Endothelial cell of umbilical vein (primary cell): Measurements from ENCODE around the gene TUBB1. TPM values are rescaled to one million over a fixed set of nuclear protein-coding genes. Genes with fewer than 3 reads are reported as not detected.

ENCODE experiments used
- BruUV-seq: library from RNA; stranded (reverse); fragments of 400-500 nt; replicated peaks from 2 replicates; lab custom pipeline; 2021; lab: Mats Ljungman, UMichigan
- CTCF ChIA-PET: fragments of 300-600, 350-600 bp; sonication (Branson Sonifier 250); formaldehyde crosslinking; loops from one replicate; lab custom pipeline; 2021; ENCODE audit warnings: antibody characterized with exemption, inconsistent platforms; lab: Charles Lee
- POLR2A ChIA-PET: fragments of 300-600, 350-600 bp; sonication (Branson Sonifier 250); formaldehyde crosslinking; loops from one replicate; lab custom pipeline; 2021; ENCODE audit warnings: antibody characterized with exemption, inconsistent platforms; lab: Charles Lee
- DNase-seq: peaks from one replicate; pipeline ENCODE4 v3.0.0-alpha.2; 2011; ENCODE audit warnings: low read depth, low spot score
- FAIRE-seq: peaks from 2 replicates; lab custom pipeline; 2011; peaks lifted over from hg19 to GRCh38; lab: Jason Lieb, UNC
- H2AFZ ChIP-seq: 2 replicates; pipeline ENCODE4 v1.6.0; 2012; ENCODE audit warnings: low read depth, low read length, control low read depth, inconsistent platforms
- H3K27ac ChIP-seq: 2 replicates; pipeline ENCODE4 v1.5.1; 2011; ENCODE audit warnings: low read depth, mild to moderate bottlenecking, control low read depth, low read length, moderate library complexity; ENCODE audit not compliant: insufficient read depth
- H3K27me3 ChIP-seq, 2 experiments: 2 replicates each; pipeline versions ENCODE4 v1.6.0 to v1.6.1; 2011; ENCODE audit warnings: low read length in 2 of 2, mixed read lengths in 1 of 2; ENCODE audit not compliant: control insufficient read depth in 2 of 2, insufficient read depth in 2 of 2
- H3K36me3 ChIP-seq, 2 experiments: 2 replicates in 1 of 2; 3 replicates in 1 of 2; pipeline ENCODE4 v1.5.1; 2011; ENCODE audit warnings: low read length in 2 of 2, mild to moderate bottlenecking in 1 of 2, moderate library complexity in 1 of 2; ENCODE audit not compliant: control insufficient read depth in 2 of 2, insufficient read depth in 2 of 2; ENCODE audit errors: extremely low read depth in 1 of 2
- H3K4me1 ChIP-seq: 3 replicates; pipeline ENCODE4 v1.5.1; 2011; ENCODE audit warnings: mild to moderate bottlenecking, low read length; ENCODE audit not compliant: control insufficient read depth, insufficient read depth; ENCODE audit errors: extremely low read depth
- H3K4me2 ChIP-seq: 2 replicates; pipeline ENCODE4 v1.6.1; 2011; ENCODE audit warnings: low read length, control low read depth, mixed read lengths; ENCODE audit not compliant: insufficient read depth
- H3K4me3 ChIP-seq, 3 experiments: fragments of 200-600 bp in 1 of 3; sonication (generic), shearing (Covaris generic) in 1 of 3; replicated peaks in 1 of 3; 2 replicates each; pipeline ENCODE4 v1.5.1; 2011 to 2016; ENCODE audit warnings: control low read depth in 3 of 3, low read length in 3 of 3, mild to moderate bottlenecking in 2 of 3, inconsistent platforms in 1 of 3, low read depth in 1 of 3, moderate library complexity in 1 of 3; ENCODE audit not compliant: insufficient read depth in 1 of 3
- H3K79me2 ChIP-seq: 2 replicates; pipeline ENCODE4 v1.6.0; 2012; ENCODE audit warnings: low read length, inconsistent platforms; ENCODE audit not compliant: control insufficient read depth, insufficient read depth
- H3K9ac ChIP-seq: replicated peaks from 2 replicates; pipeline ENCODE3; 2011; ENCODE audit warnings: low read length, control low read depth; ENCODE audit not compliant: insufficient read depth; ENCODE audit errors: extremely low read depth
- H3K9me1 ChIP-seq: replicated peaks from 3 replicates; pipeline ENCODE4 v1.6.0; 2011; ENCODE audit warnings: mild to moderate bottlenecking, low read length; ENCODE audit not compliant: control insufficient read depth, insufficient read depth; ENCODE audit errors: extremely low read depth
- H3K9me3 ChIP-seq: replicated peaks from 2 replicates; pipeline ENCODE4 v1.5.1; 2012; ENCODE audit warnings: low read length, inconsistent platforms; ENCODE audit not compliant: control insufficient read depth, insufficient read depth
- H4K20me1 ChIP-seq: replicated peaks from 2 replicates; pipeline ENCODE3; 2011; ENCODE audit warnings: mild to moderate bottlenecking, low read length; ENCODE audit not compliant: control insufficient read depth, insufficient read depth; ENCODE audit errors: extremely low read depth
- FOS ChIP-seq: IDR thresholded peaks from 2 replicates; pipeline ENCODE4 v1.6.1; 2011; ENCODE audit warnings: mild to moderate bottlenecking, low read length, moderate library complexity, borderline replicate concordance; ENCODE audit not compliant: insufficient read depth
- GATA2 ChIP-seq: IDR thresholded peaks from 2 replicates; pipeline ENCODE4 v1.7.0; 2011; ENCODE audit warnings: low read depth, mild to moderate bottlenecking, moderate library complexity, mixed read lengths, low read length; ENCODE audit not compliant: insufficient read length, insufficient read depth
- JUN ChIP-seq: IDR thresholded peaks from 2 replicates; pipeline ENCODE4 v1.6.1; 2011; ENCODE audit warnings: borderline replicate concordance, low read depth; ENCODE audit not compliant: insufficient read length, insufficient read depth
- MYC ChIP-seq: IDR thresholded peaks from one replicate; pipeline ENCODE4 v1.6.1; 2011; ENCODE audit warnings: mild to moderate bottlenecking, low read depth, low read length
- POLR2A ChIP-seq: IDR thresholded peaks from 2 replicates; pipeline ENCODE4 v1.6.1; 2012; ENCODE audit warnings: low read depth, mild to moderate bottlenecking, control low read depth, low read length
- POLR2AphosphoS5 ChIP-seq: IDR thresholded peaks from 2 replicates; pipeline ENCODE4 v1.6.1; 2012; ENCODE audit warnings: low read depth, mild to moderate bottlenecking, control low read depth, low read length, moderate library complexity; ENCODE audit not compliant: insufficient read depth
- dilution Hi-C: fragments of 300-500 bp; cut with MboI; formaldehyde crosslinking; loops from one replicate; pipeline ENCODE4 v1.15.0; 2019; ENCODE audit warnings: low sequenced_read_pairs; ENCODE audit not compliant: extremely low pct_ligation_motif_present
- intact Hi-C: fragments of 100-400 bp; cut with micrococcal nuclease; formaldehyde crosslinking; loops from one replicate; pipeline ENCODE4 v1.10.0; 2022
- polyA plus RNA-seq, 4 experiments: library from polyadenylated mRNA; depleted of rRNA in 3 of 4; stranded (reverse) in 3 of 4; unstranded in 1 of 4; fragments of >200 nt; gene quantifications; 2 replicates each; pipeline versions ENCODE4 v1.2.1 to v1.2.3, GENCODE V29; 2011 to 2012; ENCODE audit warnings: missing spikeins in 1 of 4
- total RNA-seq: library from RNA; stranded (reverse); gene quantifications from 2 replicates; pipeline ENCODE4 v1.2.3, GENCODE V29; 2021
- TF ChIP-seq, protein P1 (sequence below): IDR thresholded peaks from 2 replicates; pipeline ENCODE4 v1.6.1; 2011; ENCODE audit not compliant: insufficient read depth, insufficient read length
- TF ChIP-seq, protein P2 (sequence below), 2 donors: IDR thresholded peaks; 1 replicate in 1 of 2; 2 replicates in 1 of 2; pipeline ENCODE4 v1.5.1; 2011; ENCODE audit warnings: low read length in 2 of 2, mild to moderate bottlenecking in 2 of 2, moderate library complexity in 2 of 2, control low read depth in 1 of 2, inconsistent platforms in 1 of 2, low read depth in 1 of 2; ENCODE audit not compliant: insufficient read depth in 1 of 2; ENCODE audit errors: extremely low read depth in 1 of 2

The TUBB1 gene
- total and polyA plus RNA-seq, 2 donors (not counting 3 experiments of a cell fraction or from before 2014, with no cell fraction given), result 0.04 TPM; not detected in 1

DNA sequence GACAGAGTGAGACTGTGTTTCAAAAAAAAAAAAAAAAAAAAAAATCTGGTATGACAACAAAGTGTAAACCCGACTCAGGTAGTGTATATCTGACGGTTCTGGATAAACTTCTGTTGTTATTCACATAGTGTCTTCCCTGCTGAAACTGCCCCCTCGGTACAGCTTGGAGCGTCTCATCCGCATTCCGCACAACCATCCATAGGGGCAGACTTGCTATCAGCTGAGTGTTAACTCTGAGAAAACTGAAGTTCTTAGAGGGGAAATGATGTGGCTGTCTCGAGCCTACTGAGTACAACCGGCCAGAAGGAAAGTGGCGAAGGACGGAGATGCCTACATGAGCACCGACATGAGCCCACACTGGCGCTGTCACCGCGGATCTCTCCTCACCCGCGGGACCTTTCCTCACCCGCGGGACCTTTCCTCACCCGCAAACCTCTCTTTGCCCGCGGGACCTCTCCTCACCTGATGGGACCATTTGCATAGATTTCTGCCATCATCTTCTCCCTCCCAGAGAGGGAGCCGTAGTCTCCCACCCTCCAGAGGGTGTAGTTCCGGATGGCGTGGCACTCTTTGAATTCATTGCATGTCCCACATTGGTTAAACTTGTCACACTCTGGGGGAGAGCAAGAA lies 22.0 kb upstream of the TUBB1 start:
- DNase-seq (no peak), FAIRE-seq (no peak)
- Histone ChIP-seq H3K4me3 (no peak overlapping the region), H3K9me1 (no peaks in the 10 kb centered on the region), H3K9me3 (no peaks in the 10 kb centered on the region), H3K27me3 (no peaks in the 10 kb centered on the region), H2AFZ (no peak overlapping the region), H3K79me2 (peaks cover 3% of the 10 kb centered on the region), H3K27ac (no peak overlapping the region), H3K4me2 (no peak overlapping the region), H3K9ac (no peak overlapping the region), H3K4me1 (no peaks in the 10 kb centered on the region), H4K20me1 (no peaks in the 10 kb centered on the region), H3K36me3 (peaks cover 31 to 56% of the 10 kb centered on the region in 2 experiments)
- no peak for TF ChIP-seq POLR2AphosphoS5
- TF ChIP-seq, protein P1, sequence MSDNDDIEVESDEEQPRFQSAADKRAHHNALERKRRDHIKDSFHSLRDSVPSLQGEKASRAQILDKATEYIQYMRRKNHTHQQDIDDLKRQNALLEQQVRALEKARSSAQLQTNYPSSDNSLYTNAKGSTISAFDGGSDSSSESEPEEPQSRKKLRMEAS, result no peak
- TF ChIP-seq MYC, result no peak
- TF ChIP-seq FOS, result no peak
- no peak for TF ChIP-seq POLR2A
- TF ChIP-seq, protein P2, sequence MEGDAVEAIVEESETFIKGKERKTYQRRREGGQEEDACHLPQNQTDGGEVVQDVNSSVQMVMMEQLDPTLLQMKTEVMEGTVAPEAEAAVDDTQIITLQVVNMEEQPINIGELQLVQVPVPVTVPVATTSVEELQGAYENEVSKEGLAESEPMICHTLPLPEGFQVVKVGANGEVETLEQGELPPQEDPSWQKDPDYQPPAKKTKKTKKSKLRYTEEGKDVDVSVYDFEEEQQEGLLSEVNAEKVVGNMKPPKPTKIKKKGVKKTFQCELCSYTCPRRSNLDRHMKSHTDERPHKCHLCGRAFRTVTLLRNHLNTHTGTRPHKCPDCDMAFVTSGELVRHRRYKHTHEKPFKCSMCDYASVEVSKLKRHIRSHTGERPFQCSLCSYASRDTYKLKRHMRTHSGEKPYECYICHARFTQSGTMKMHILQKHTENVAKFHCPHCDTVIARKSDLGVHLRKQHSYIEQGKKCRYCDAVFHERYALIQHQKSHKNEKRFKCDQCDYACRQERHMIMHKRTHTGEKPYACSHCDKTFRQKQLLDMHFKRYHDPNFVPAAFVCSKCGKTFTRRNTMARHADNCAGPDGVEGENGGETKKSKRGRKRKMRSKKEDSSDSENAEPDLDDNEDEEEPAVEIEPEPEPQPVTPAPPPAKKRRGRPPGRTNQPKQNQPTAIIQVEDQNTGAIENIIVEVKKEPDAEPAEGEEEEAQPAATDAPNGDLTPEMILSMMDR (IDR thresholded peaks at IDR 0.05; ENCODE audit: extremely low read depth in 1 of 2, insufficient read depth in 1 of 2, low read depth in 1 of 2, low read length in 2 of 2), result no peak
- TF ChIP-seq GATA2, result no peak
- no peak for TF ChIP-seq JUN
- dilution Hi-C loops (no loop called here), intact Hi-C loops (loop anchor here (5.0 kb wide), 1 partner anchor 35 kb away; the partner anchor contains the start of gene ATP5F1E)
- BruUV-seq, result no TSS peak
- CTCF ChIA-PET, result interaction anchor here (1.3 to 1.8 kb wide), 2 partner anchors 12 to 34 kb away, joined by 4 to 6 read pairs; partner anchors contain the start of gene ATP5F1E
- POLR2A ChIA-PET, result no interaction called here
